Osteocyte (in vitro differentiated cells): ENCODE measurements around the gene PSMB9. TPM values are rescaled to one million over a fixed set of nuclear protein-coding genes. Genes with fewer than 3 reads are reported as not detected.

Source experiments
- DNase-seq: peaks from one replicate; pipeline ENCODE4 v3.0.0; 2021; ENCODE audit warnings: mixed read lengths; ENCODE audit not compliant: unreplicated experiment; ENCODE audit errors: extremely low spot score
- H3K27ac Mint-ChIP-seq: one replicate; pipeline ENCODE4 v1.8.0; 2021; ENCODE audit warnings: mild to moderate bottlenecking, mixed read lengths; ENCODE audit not compliant: unreplicated experiment
- H3K27me3 Mint-ChIP-seq: one replicate; pipeline ENCODE4 v1.8.0; 2021; ENCODE audit warnings: mixed read lengths; ENCODE audit not compliant: unreplicated experiment
- H3K36me3 Mint-ChIP-seq: one replicate; pipeline ENCODE4 v1.8.0; 2021; ENCODE audit warnings: mixed read lengths; ENCODE audit not compliant: unreplicated experiment
- H3K4me1 Mint-ChIP-seq: one replicate; pipeline ENCODE4 v1.8.0; 2021; ENCODE audit warnings: mixed read lengths; ENCODE audit not compliant: unreplicated experiment
- H3K4me3 Mint-ChIP-seq: one replicate; pipeline ENCODE4 v1.8.0; 2021; ENCODE audit warnings: mild to moderate bottlenecking, moderate library complexity, mixed read lengths; ENCODE audit not compliant: unreplicated experiment
- H3K9me3 Mint-ChIP-seq: one replicate; pipeline ENCODE4 v1.8.0; 2021; ENCODE audit warnings: mixed read lengths; ENCODE audit not compliant: unreplicated experiment
- CTCF ChIP-seq: fragments of 200-600 bp; sonication (generic); IDR thresholded peaks from 2 replicates; pipeline ENCODE4 v1.5.0; 2021; ENCODE audit warnings: antibody characterized with exemption, mild to moderate bottlenecking, moderate library complexity
- total RNA-seq: library from RNA; stranded (reverse); gene quantifications from 2 replicates; pipeline ENCODE4 v1.2.1, GENCODE V29; 2021

Gene PSMB9
- total RNA-seq, 1 donor from 2014 or later = 20.8 TPM

GRCh38 chr6:32858194-32858593 is 4.2 kb downstream of the PSMB9 start:
- TF ChIP-seq CTCF = no peak
- no peak for DNase-seq
- H3K27me3 Mint-ChIP-seq = no peaks in the 10 kb centered on the region
- H3K36me3 Mint-ChIP-seq = peaks cover 6% of the 10 kb centered on the region
- no peak overlapping the region for H3K4me3 Mint-ChIP-seq
- H3K27ac Mint-ChIP-seq = no peak overlapping the region
- peaks cover 21% of the 10 kb centered on the region for H3K4me1 Mint-ChIP-seq
- no peaks in the 10 kb centered on the region for H3K9me3 Mint-ChIP-seq

- H3K4me3 Mint-ChIP-seq = no peak overlapping the region
- TF ChIP-seq CTCF = no peak
- H3K4me1 Mint-ChIP-seq = peaks cover 7% of the 10 kb centered on the region
- H3K27ac Mint-ChIP-seq = no peak overlapping the region
- no peaks in the 10 kb centered on the region for H3K9me3 Mint-ChIP-seq
- no peak for DNase-seq
- peaks cover 6% of the 10 kb centered on the region for H3K36me3 Mint-ChIP-seq
- H3K27me3 Mint-ChIP-seq = peaks cover 8% of the 10 kb centered on the region
These were observed 6.7 kb downstream of the PSMB9 start for GRCh38 chr6:32860674-32861073.

GRCh38 chr6:32862725-32863124 is 8.7 kb downstream of the PSMB9 start:
- Mint-ChIP-seq H3K36me3 (peaks cover 4% of the 10 kb centered on the region), H3K4me1 (peaks cover 7% of the 10 kb centered on the region), H3K27me3 (peaks cover 28% of the 10 kb centered on the region), H3K27ac (no peak overlapping the region), H3K9me3 (no peaks in the 10 kb centered on the region), H3K4me3 (no peak overlapping the region)
- DNase-seq = no peak
- TF ChIP-seq CTCF = no peak

- Mint-ChIP-seq H3K4me1 (peaks cover 5% of the 10 kb centered on the region), H3K36me3 (no peaks in the 10 kb centered on the region), H3K4me3 (no peak overlapping the region), H3K27ac (no peak overlapping the region), H3K27me3 (peaks cover 53% of the 10 kb centered on the region), H3K9me3 (no peaks in the 10 kb centered on the region)
- no peak for DNase-seq
- no peak for TF ChIP-seq CTCF
These were observed 11.9 kb downstream of the PSMB9 start for GRCh38 chr6:32865724-32866443.

GRCh38 chr6:32867022-32867477 is 13.1 kb downstream of the PSMB9 start:
- no peak overlapping the region for H3K4me3 Mint-ChIP-seq
- no peaks in the 10 kb centered on the region for H3K36me3 Mint-ChIP-seq
- no peak overlapping the region for H3K27ac Mint-ChIP-seq
- no peak for DNase-seq
- H3K27me3 Mint-ChIP-seq = peaks cover 65% of the 10 kb centered on the region
- H3K9me3 Mint-ChIP-seq = no peaks in the 10 kb centered on the region
- no peak for TF ChIP-seq CTCF
- H3K4me1 Mint-ChIP-seq = no peaks in the 10 kb centered on the region
